Mesenchymal stem cell (in vitro differentiated cells and primary cell): ENCODE data around the gene GPC1.

ENCODE experiments used
- DNase-seq: peaks from one replicate; pipeline ENCODE4 v3.0.0-alpha.2; 2013
- H2AFZ ChIP-seq: one replicate; pipeline ENCODE4 v1.6.1; 2013; ENCODE audit warnings: low read depth, mild to moderate bottlenecking, control low read depth, inconsistent platforms, low read length, moderate library complexity
- H2AK5ac ChIP-seq: 2 replicates; pipeline ENCODE4 v1.6.1; 2013; ENCODE audit warnings: low read length, moderate library complexity, mild to moderate bottlenecking, inconsistent platforms; ENCODE audit not compliant: severe bottlenecking
- H2BK120ac ChIP-seq: one replicate; pipeline ENCODE4 v1.6.1; 2013; ENCODE audit warnings: low read depth, mild to moderate bottlenecking, inconsistent platforms, low read length, moderate library complexity
- H2BK12ac ChIP-seq, 2 experiments: one replicate each; pipeline ENCODE4 v1.6.1; 2013; ENCODE audit warnings: inconsistent platforms in 2 of 2, low read length in 2 of 2, mild to moderate bottlenecking in 2 of 2, moderate library complexity in 2 of 2, control low read depth in 1 of 2
- H2BK15ac ChIP-seq: one replicate; pipeline ENCODE4 v1.6.1; 2013; ENCODE audit warnings: mild to moderate bottlenecking, low read depth, inconsistent platforms; ENCODE audit not compliant: poor library complexity, severe bottlenecking
- H2BK5ac ChIP-seq: 2 replicates; pipeline ENCODE4 v1.6.1; 2013; ENCODE audit warnings: low read depth, mild to moderate bottlenecking, low read length, control low read depth, inconsistent platforms; ENCODE audit not compliant: poor library complexity, severe bottlenecking
- H3K14ac ChIP-seq, 2 experiments: one replicate each; pipeline ENCODE4 v1.6.1; 2013; ENCODE audit warnings: inconsistent platforms in 2 of 2, low read length in 2 of 2, control low read depth in 1 of 2, mild to moderate bottlenecking in 1 of 2, moderate library complexity in 1 of 2
- H3K18ac ChIP-seq, 2 experiments: one replicate each; pipeline ENCODE4 v1.6.1; 2013; ENCODE audit warnings: inconsistent platforms in 2 of 2, low read length in 2 of 2, control low read depth in 1 of 2, low read depth in 1 of 2, mild to moderate bottlenecking in 1 of 2
- H3K23ac ChIP-seq, 2 experiments: one replicate each; pipeline ENCODE4 v1.6.1; 2013; ENCODE audit warnings: inconsistent platforms in 2 of 2, low read length in 2 of 2, mild to moderate bottlenecking in 2 of 2, moderate library complexity in 2 of 2, control low read depth in 1 of 2
- H3K27ac ChIP-seq: 2 replicates; pipeline ENCODE4 v1.5.1; 2013; ENCODE audit warnings: mild to moderate bottlenecking, moderate library complexity, low read length, control low read depth, inconsistent platforms; ENCODE audit not compliant: poor library complexity, severe bottlenecking
- H3K27me3 ChIP-seq, 2 experiments: 2 replicates each; pipeline versions ENCODE4 v1.6.1 to v1.7.0; 2013; ENCODE audit warnings: low read length in 2 of 2, mild to moderate bottlenecking in 2 of 2, moderate library complexity in 2 of 2, control low read depth in 1 of 2, inconsistent platforms in 1 of 2; ENCODE audit not compliant: control insufficient read depth in 1 of 2, insufficient read depth in 1 of 2
- H3K36me3 ChIP-seq, 2 experiments: 2 replicates each; pipeline versions ENCODE4 v1.6.1 to v1.7.0; 2013; ENCODE audit warnings: low read length in 2 of 2, control low read depth in 1 of 2, inconsistent platforms in 1 of 2, low read depth in 1 of 2, mild to moderate bottlenecking in 1 of 2; ENCODE audit not compliant: insufficient read depth in 2 of 2, control insufficient read depth in 1 of 2
- H3K4ac ChIP-seq, 2 experiments: one replicate each; pipeline ENCODE4 v1.6.1; 2013; ENCODE audit warnings: inconsistent platforms in 2 of 2, low read length in 2 of 2, mild to moderate bottlenecking in 2 of 2, moderate library complexity in 2 of 2, control low read depth in 1 of 2, low read depth in 1 of 2
- H3K4me1 ChIP-seq: 2 replicates; pipeline ENCODE4 v1.6.1; 2013; ENCODE audit warnings: low read depth, low read length, control low read depth; ENCODE audit not compliant: control insufficient read depth, insufficient read depth
- H3K4me2 ChIP-seq: 2 replicates; pipeline ENCODE4 v1.6.1; 2013; ENCODE audit warnings: low read length, mild to moderate bottlenecking, inconsistent platforms; ENCODE audit not compliant: poor library complexity, severe bottlenecking
- H3K4me3 ChIP-seq, 2 experiments: 2 replicates each; pipeline versions ENCODE4 v1.5.1 to v1.7.0; 2013; ENCODE audit warnings: low read length in 2 of 2, mild to moderate bottlenecking in 2 of 2, control low read depth in 1 of 2, low read depth in 1 of 2; ENCODE audit not compliant: insufficient read depth in 1 of 2
- H3K79me1 ChIP-seq: replicated peaks from 2 replicates; pipeline ENCODE4 v1.6.1; 2013; ENCODE audit warnings: mild to moderate bottlenecking, control low read depth, low read length, inconsistent platforms; ENCODE audit not compliant: poor library complexity, severe bottlenecking
- H3K9ac ChIP-seq: 2 replicates; pipeline ENCODE4 v1.7.0; 2013; ENCODE audit warnings: mild to moderate bottlenecking, low read length, moderate library complexity
- H3K9me3 ChIP-seq: 2 replicates; pipeline ENCODE4 v1.7.0; 2013; ENCODE audit warnings: mild to moderate bottlenecking, low read length; ENCODE audit not compliant: control insufficient read depth
- H4K8ac ChIP-seq: one replicate; pipeline ENCODE4 v1.6.1; 2013; ENCODE audit warnings: inconsistent platforms, mild to moderate bottlenecking, low read length, moderate library complexity
- H4K91ac ChIP-seq: one replicate; pipeline ENCODE4 v1.6.1; 2013; ENCODE audit warnings: mild to moderate bottlenecking, low read length, inconsistent platforms
- WGBS: methylation state at CpG from one replicate; pipeline ENCODE4 v1.1.7; 2013; ENCODE audit warnings: mixed read lengths; 5-methylcytosine and 5-hydroxymethylcytosine counted together

Gene GPC1

GRCh38 chr2:240503375-240503774, 67.9 kb downstream of the GPC1 start:
- Histone ChIP-seq H3K9me3 (no peaks in the 10 kb centered on the region), H3K23ac (no peak overlapping the region), H2BK120ac (no peak overlapping the region), H3K36me3 (peaks cover 0 to 15% of the 10 kb centered on the region in 2 experiments), H3K14ac (no peak overlapping the region), H3K9ac (no peak overlapping the region), H4K91ac (no peak overlapping the region), H3K4me3 (no peak overlapping the region), H3K4ac (no peak overlapping the region), H2AFZ (no peak overlapping the region), H2BK15ac (no peak overlapping the region), H2BK5ac (no peak overlapping the region), H3K4me2 (no peak overlapping the region), H3K27ac (no peak overlapping the region), H2AK5ac (no peak overlapping the region), H3K79me1 (no peaks in the 10 kb centered on the region), H3K27me3 (no peaks in the 10 kb centered on the region), H3K18ac (no peak overlapping the region), H2BK12ac (no peak overlapping the region), H3K4me1 (no peaks in the 10 kb centered on the region), H4K8ac (no peak overlapping the region)
- 89% methylated on average over 9 of the region's 9 CpGs for WGBS
- DNase-seq, result no peak

DNA sequence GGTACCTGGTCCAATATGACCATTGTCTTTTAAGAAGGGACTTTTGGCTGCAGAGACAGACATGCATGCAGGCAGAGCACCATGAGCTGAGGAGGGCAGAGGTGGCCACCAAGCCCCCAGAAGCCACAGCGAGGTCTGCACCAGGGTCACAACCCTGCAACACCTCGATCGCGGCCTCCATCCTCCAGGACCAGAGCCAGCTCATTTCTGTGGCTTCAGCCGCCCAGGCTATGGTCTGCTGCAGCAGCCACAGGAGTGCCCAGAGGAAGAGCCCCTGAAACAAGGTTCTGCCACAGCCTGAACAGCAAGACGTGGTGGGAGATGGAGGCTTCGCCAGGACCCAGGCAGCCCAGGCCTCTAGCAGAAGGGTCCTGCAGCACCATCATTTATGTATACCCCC, 68.4 kb downstream of the GPC1 start:
- Histone ChIP-seq H3K18ac (no peak overlapping the region), H2AK5ac (no peak overlapping the region)
- 87% methylated on average over 7 of the region's 7 CpGs for WGBS

DNA sequence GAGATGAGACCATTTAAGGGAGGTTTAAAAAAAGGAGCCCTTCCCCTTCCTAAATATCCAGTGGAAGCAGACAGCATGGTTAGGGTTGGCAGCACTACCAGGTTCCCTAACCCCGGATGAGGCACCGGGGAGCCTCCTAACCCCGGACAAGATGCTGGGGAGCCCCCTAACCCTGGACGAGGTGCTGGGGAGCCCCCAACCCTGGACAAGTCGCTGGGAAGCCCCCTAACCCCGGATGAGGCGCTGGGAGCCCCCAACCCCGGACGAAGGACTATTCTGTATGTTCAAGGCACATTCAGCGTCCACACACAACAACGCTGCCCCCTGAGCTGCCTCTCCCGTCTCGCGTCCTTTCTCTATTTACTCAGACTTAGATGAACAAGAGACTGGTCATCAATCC, 70.4 kb downstream of the GPC1 start:
- no peak overlapping the region for H2AK5ac ChIP-seq
- no peak overlapping the region for H4K91ac ChIP-seq
- no peak overlapping the region for H3K18ac ChIP-seq
- no peak overlapping the region for H3K4me2 ChIP-seq
- no peaks in the 10 kb centered on the region for H3K9me3 ChIP-seq
- no peak overlapping the region for H3K27ac ChIP-seq
- H3K23ac ChIP-seq, result no peak overlapping the region
- H3K14ac ChIP-seq, result no peak overlapping the region
- H2AFZ ChIP-seq, result no peak overlapping the region
- no peaks in the 10 kb centered on the region for H3K79me1 ChIP-seq
- no peak overlapping the region for H3K4ac ChIP-seq
- no peak overlapping the region for H2BK15ac ChIP-seq
- WGBS, result 75% methylated on average over 14 of the region's 14 CpGs
- no peak for DNase-seq
- H3K4me1 ChIP-seq, result no peaks in the 10 kb centered on the region
- no peaks in the 10 kb centered on the region for H3K27me3 ChIP-seq
- peaks cover 2 to 6% of the 10 kb centered on the region in 2 experiments for H3K36me3 ChIP-seq
- no peak overlapping the region for H4K8ac ChIP-seq
- no peak overlapping the region for H2BK120ac ChIP-seq
- H2BK5ac ChIP-seq, result no peak overlapping the region
- no peak overlapping the region for H3K4me3 ChIP-seq
- H2BK12ac ChIP-seq, result no peak overlapping the region
- H3K9ac ChIP-seq, result no peak overlapping the region

More for the DNA sequence above, 68.4 kb downstream of the GPC1 start:
- no peaks in the 10 kb centered on the region for H3K9me3 ChIP-seq
- no peak for DNase-seq
- no peaks in the 10 kb centered on the region for H3K27me3 ChIP-seq
- H3K23ac ChIP-seq, result no peak overlapping the region
- H3K79me1 ChIP-seq, result no peaks in the 10 kb centered on the region
- peak overlapping the region; percentile 21 for H4K8ac ChIP-seq
- H2BK120ac ChIP-seq, result no peak overlapping the region
- H3K4ac ChIP-seq, result no peak overlapping the region
- H3K4me2 ChIP-seq, result no peak overlapping the region
- no peak overlapping the region for H3K9ac ChIP-seq
- H2AFZ ChIP-seq, result no peak overlapping the region
- H3K14ac ChIP-seq, result no peak overlapping the region
- no peak overlapping the region for H3K27ac ChIP-seq
- H3K4me1 ChIP-seq, result no peaks in the 10 kb centered on the region
- peak overlapping the region in 1 of 2 experiments; percentile 30 for H2BK12ac ChIP-seq
- no peak overlapping the region for H2BK5ac ChIP-seq
- no peak overlapping the region for H2BK15ac ChIP-seq
- H4K91ac ChIP-seq, result no peak overlapping the region
- H3K4me3 ChIP-seq, result no peak overlapping the region
- peaks cover 2 to 13% of the 10 kb centered on the region in 2 experiments for H3K36me3 ChIP-seq

DNA sequence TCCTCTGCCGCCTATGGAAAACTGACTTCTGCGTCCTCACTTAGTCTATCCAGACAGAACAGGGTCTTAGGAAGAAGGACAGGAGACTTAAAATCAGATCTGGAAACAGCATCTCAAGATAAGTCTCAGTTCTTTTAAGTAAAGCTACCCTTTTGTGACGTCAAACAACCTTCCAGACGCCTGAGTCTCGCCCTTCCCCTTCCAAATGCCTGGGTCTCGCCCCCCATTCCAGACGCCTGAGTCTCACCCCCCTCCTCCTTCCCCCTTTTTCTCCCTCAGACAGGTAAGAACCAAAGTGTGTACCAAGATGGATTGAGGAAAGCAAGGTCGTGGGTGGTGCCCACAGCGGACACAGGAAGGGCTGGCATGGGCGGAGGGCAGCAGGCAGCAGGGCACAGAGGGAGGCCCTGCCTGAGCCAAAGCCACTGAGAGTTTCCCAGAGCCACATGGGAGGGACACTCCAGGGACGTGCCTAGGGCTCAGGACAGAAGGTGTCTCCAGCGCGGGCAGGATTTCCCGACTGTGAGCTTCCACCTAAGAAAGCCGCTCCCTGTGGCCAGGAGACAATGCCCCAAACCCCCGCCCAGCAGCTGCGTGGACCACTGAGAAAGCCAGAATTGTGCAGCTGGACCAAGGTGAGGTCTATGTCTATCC, 71.1 kb downstream of the GPC1 start:
- no peaks in the 10 kb centered on the region for H3K4me1 ChIP-seq
- no peak overlapping the region for H3K9ac ChIP-seq
- no peak overlapping the region for H2BK5ac ChIP-seq
- no peak overlapping the region for H2AK5ac ChIP-seq
- no peaks in the 10 kb centered on the region for H3K9me3 ChIP-seq
- no peak overlapping the region for H3K23ac ChIP-seq
- H2BK120ac ChIP-seq, result no peak overlapping the region
- H3K4me3 ChIP-seq, result no peak overlapping the region
- H2AFZ ChIP-seq, result no peak overlapping the region
- no peak overlapping the region for H3K4ac ChIP-seq
- H3K4me2 ChIP-seq, result no peak overlapping the region
- H2BK15ac ChIP-seq, result no peak overlapping the region
- no peak overlapping the region for H4K8ac ChIP-seq
- H2BK12ac ChIP-seq, result no peak overlapping the region
- H4K91ac ChIP-seq, result no peak overlapping the region
- DNase-seq, result no peak
- peaks cover 6 to 7% of the 10 kb centered on the region in 2 experiments for H3K36me3 ChIP-seq
- H3K18ac ChIP-seq, result no peak overlapping the region
- 86% methylated on average over 17 of the region's 17 CpGs for WGBS
- no peak overlapping the region for H3K14ac ChIP-seq
- no peak overlapping the region for H3K27ac ChIP-seq
- H3K79me1 ChIP-seq, result no peaks in the 10 kb centered on the region
- no peaks in the 10 kb centered on the region for H3K27me3 ChIP-seq
